Activated naive CD8-positive, alpha-beta T cell treated with anti-CD3 and anti-CD28 coated beads, Interleukin-2, amount 10 ng/mL, durations not matched to agents 7 days and 5 days (primary cell): ENCODE measurements around the gene RHOXF2B. TPM values are rescaled to one million over a fixed set of nuclear protein-coding genes. Genes with fewer than 3 reads are reported as not detected.
"Not testable (repeated sequence)": the region's sequence is repeated elsewhere in the genome, so short reads cannot be mapped to it uniquely, and the experiment has no call there.

Source experiments
- ATAC-seq: fragments of 150-1000 bp; cut with Tn5 transposase; one replicate; pipeline ENCODE4 v1.10.0; 2021; ENCODE audit warnings: low read depth, moderate library complexity
- POLR2A ChIA-PET: fragments of 350-600 bp; sonication (Branson Sonifier 250); formaldehyde crosslinking; loops from one replicate; lab custom pipeline; 2021; ENCODE audit warnings: antibody characterized with exemption; lab: Charles Lee
- DNase-seq: peaks from one replicate; pipeline ENCODE4 v3.0.0; 2021
- H3K27ac Mint-ChIP-seq: one replicate; pipeline ENCODE4 v1.8.0; 2022; ENCODE audit warnings: mild to moderate bottlenecking, mixed read lengths
- H3K27me3 Mint-ChIP-seq: one replicate; pipeline ENCODE4 v1.8.0; 2022; ENCODE audit warnings: mild to moderate bottlenecking, moderate library complexity, mixed read lengths
- H3K36me3 Mint-ChIP-seq: one replicate; pipeline ENCODE4 v1.8.0; 2021; ENCODE audit warnings: mild to moderate bottlenecking, mixed read lengths
- H3K4me1 Mint-ChIP-seq: one replicate; pipeline ENCODE4 v1.8.0; 2021; ENCODE audit warnings: mixed read lengths
- H3K4me3 Mint-ChIP-seq: one replicate; pipeline ENCODE4 v1.8.0; 2022; ENCODE audit warnings: mild to moderate bottlenecking, moderate library complexity, mixed read lengths
- H3K9me3 Mint-ChIP-seq: one replicate; pipeline ENCODE4 v1.8.0; 2021; ENCODE audit warnings: mixed read lengths
- total RNA-seq, 2 experiments: library from RNA; stranded (reverse); gene quantifications; one replicate each; pipeline ENCODE4 v1.2.3, GENCODE V29; 2021

Gene RHOXF2B
- total RNA-seq = not detected

DNA sequence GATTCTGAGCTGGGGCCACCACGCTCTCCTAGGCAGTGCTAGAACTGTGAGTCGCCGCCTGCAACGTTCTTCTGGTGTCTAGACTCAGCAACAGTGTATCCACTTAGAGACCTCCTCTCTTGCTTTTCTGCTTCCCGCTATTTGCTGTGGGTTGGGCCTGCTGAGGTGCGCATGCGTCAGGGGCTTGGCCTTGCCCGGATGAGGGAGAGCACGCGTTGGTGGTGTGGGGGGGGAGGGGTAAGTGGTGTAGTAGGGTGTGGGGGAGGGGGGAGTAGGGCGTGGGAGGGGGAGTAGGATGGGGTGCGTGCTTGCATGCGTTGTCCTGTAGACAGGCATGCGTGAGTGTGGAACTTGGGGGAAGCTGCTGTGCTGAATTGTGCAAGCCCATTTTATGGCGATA, at the start of gene RHOXF2B:
RHOXF2B (minus strand) TSS at position 101 of the 400 bp plus-strand sequence. CDS start 138 bp downstream, outside the sequence.
- H3K36me3 Mint-ChIP-seq, H3K27me3 Mint-ChIP-seq, H3K4me1 Mint-ChIP-seq, POLR2A ChIA-PET, H3K4me3 Mint-ChIP-seq, H3K27ac Mint-ChIP-seq, ATAC-seq, H3K9me3 Mint-ChIP-seq, DNase-seq: not testable (repeated sequence)

DNA sequence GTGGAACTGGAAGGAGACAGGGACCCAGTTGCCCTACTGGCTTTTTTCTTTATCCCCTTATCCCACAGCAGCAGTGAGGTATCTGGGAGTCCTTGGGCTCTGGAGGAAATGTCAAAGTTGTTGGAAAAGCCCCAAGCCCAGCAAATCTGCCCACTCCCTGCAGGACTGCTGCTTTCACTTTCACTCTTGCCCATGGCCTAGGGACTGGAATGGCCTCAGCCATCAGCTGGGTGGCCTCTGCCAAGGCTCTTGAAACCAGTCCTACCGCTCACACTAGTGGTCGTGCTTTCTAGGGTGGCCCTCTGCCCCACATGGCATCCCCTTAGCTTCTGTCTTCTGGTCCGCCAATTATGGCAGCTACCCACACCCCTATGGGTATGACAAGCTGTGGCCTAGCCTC, 48.0 kb upstream of the RHOXF2B start:
- peaks cover 3% of the 10 kb centered on the region for H3K4me1 Mint-ChIP-seq
- H3K4me3 Mint-ChIP-seq = no peak overlapping the region
- DNase-seq = no peak
- no peaks in the 10 kb centered on the region for H3K9me3 Mint-ChIP-seq
- no peak overlapping the region for H3K27ac Mint-ChIP-seq
- POLR2A ChIA-PET = no interaction called here
- no peaks in the 10 kb centered on the region for H3K27me3 Mint-ChIP-seq
- ATAC-seq = no peak
- H3K36me3 Mint-ChIP-seq = no peaks in the 10 kb centered on the region

DNA sequence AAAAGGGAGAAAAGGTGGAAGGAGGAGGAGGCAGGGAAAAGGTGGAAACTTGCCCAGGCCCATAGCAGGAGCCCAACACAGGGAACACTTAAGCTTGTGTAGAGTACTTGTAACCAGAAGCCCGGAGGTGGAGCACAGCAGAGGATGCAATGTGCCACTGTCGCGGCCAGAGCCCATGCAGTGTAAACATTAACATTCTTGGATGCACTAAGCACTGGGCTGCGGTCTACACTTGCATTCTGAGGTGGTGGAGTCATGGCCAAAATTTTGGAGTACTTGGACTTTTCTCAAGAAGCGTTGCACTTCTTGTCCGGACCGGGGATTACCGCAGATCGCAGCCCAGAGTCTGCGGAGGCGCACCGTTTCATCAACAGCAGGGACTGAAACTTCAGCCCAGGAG, 42.7 kb upstream of the RHOXF2B start:
- ATAC-seq (no peak), DNase-seq (no peak)
- POLR2A ChIA-PET = no interaction called here
- no peak overlapping the region for H3K4me3 Mint-ChIP-seq
- peaks cover 1% of the 10 kb centered on the region for H3K4me1 Mint-ChIP-seq
- H3K36me3 Mint-ChIP-seq = no peaks in the 10 kb centered on the region
- no peaks in the 10 kb centered on the region for H3K27me3 Mint-ChIP-seq
- no peaks in the 10 kb centered on the region for H3K9me3 Mint-ChIP-seq
- H3K27ac Mint-ChIP-seq = no peak overlapping the region

DNA sequence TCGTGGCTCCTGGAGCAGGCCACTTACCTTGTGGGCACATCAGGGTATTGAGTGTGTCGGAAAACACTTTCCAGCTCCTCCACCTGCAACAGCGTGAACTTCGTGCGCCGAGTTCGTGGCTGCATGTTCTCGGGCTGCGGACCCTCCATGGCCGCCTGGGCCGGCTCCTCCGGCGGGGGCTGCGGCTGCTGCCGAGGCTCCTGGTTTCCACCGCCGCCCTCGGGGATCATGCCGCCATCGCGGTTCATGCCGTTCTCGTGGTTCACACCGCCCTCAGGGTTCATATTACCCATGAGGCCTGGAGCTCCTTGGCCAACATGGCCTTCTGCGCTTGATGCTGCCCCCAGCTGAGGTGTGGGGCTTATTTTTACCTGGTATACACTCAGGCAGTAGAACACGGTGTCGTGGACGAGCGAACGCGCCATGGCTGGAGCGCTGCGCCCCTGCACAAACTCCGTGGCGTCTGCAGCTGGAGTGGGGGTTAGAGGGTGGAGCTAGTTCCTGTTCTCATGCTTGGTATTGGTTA, 38.0 kb upstream of the RHOXF2B start, which contains the start of gene RHOXF1:
RHOXF1 (minus strand) TSS at position 476 of the 526 bp plus-strand sequence; CDS start at position 425, 51 bp downstream.
- DNase-seq (no peak), ATAC-seq (no peak)
- Mint-ChIP-seq H3K27me3 (no peaks in the 10 kb centered on the region), H3K9me3 (no peaks in the 10 kb centered on the region), H3K36me3 (no peaks in the 10 kb centered on the region), H3K4me1 (no peaks in the 10 kb centered on the region), H3K4me3 (no peak within 1 kb of the TSS), H3K27ac (no peak within 1 kb of the TSS)
- POLR2A ChIA-PET = no interaction called here

DNA sequence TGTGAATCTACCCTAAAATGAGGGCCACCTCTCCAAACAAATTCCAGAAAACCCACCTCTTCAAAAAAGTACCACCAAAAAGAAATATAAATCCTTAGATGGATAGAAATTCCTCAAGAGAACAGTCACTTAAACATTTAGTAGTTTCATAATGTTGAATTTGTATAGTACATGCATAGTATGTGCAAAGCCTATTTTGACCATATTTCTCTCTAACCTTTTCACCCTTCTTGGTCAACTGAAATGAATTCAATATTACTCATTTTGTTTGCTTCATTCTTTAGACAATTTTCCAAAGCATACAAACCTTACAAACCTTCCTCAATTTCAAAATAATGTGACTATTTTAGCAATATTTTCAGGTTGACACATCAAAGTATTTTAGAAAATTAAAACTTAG, 34.1 kb upstream of the RHOXF2B start:
- H3K27me3 Mint-ChIP-seq = no peaks in the 10 kb centered on the region
- no peak overlapping the region for H3K4me3 Mint-ChIP-seq
- DNase-seq (no peak), ATAC-seq (no peak)
- H3K4me1 Mint-ChIP-seq = no peaks in the 10 kb centered on the region
- no peaks in the 10 kb centered on the region for H3K36me3 Mint-ChIP-seq
- no peaks in the 10 kb centered on the region for H3K9me3 Mint-ChIP-seq
- POLR2A ChIA-PET = no interaction called here
- H3K27ac Mint-ChIP-seq = no peak overlapping the region

DNA sequence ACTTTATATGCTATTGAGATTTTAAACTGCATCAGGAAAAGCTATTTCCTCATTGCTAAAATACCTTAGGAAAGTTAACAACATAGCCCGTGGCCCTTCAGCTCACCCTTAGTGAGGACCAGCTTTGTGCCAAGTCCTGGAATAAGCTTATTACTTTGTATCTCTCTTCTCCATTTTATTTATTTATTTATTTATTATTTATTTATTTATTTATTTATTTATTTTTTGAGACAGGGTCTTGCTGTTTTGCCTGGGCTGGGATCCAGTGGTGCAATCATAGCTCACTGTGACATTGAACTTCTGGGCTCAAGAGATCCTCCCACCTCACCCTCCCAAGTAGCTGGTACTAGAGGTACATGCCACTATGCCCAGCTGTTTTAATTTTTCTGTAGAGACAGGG, 31.9 kb upstream of the RHOXF2B start:
- Mint-ChIP-seq H3K4me1 (no peaks in the 10 kb centered on the region), H3K36me3 (no peaks in the 10 kb centered on the region), H3K4me3 (no peak overlapping the region), H3K27ac (no peak overlapping the region), H3K9me3 (no peaks in the 10 kb centered on the region), H3K27me3 (no peaks in the 10 kb centered on the region)
- POLR2A ChIA-PET = no interaction called here
- ATAC-seq = no peak
- DNase-seq = no peak

DNA sequence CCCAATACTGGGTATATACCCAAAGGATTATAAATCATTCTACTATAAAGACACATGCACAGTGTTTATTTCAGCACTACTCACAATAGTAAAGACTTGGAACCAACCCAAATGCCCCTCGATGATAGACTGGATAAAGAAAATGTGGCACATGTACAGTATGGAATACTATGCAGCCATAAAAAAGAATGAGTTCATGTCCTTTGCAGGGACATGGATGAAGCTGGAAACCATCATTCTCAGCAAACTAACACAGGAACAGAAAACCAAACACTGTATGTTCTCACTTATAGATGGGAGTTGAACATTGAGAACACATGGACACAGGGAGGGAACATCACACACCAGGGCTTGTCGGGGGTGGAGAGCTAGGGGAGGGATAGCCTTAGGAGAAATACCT, 27.2 kb upstream of the RHOXF2B start:
- H3K4me3 Mint-ChIP-seq, ATAC-seq, H3K27me3 Mint-ChIP-seq, H3K9me3 Mint-ChIP-seq, H3K36me3 Mint-ChIP-seq, H3K4me1 Mint-ChIP-seq, H3K27ac Mint-ChIP-seq, POLR2A ChIA-PET, DNase-seq: not testable (repeated sequence)

DNA sequence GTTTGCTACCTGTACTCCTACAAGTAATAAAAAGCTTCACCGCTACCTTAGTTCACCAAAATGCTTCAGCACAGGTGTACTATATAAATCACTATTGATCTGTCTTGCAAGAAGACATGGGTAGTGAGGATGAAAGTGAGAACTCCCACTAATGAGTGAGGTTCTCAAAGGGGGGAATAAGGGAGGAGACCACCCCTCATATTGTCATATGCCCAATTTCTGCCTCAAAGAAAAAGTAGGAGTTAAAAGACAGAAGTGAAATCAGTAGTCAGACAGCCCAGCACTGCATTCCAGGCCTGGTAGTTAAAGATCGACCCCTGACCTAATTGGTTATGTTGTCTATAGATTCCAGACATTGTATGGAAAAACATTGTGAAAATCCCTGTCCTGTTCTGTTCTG, 23.6 kb upstream of the RHOXF2B start:
- H3K36me3 Mint-ChIP-seq, H3K4me1 Mint-ChIP-seq, H3K4me3 Mint-ChIP-seq, H3K27me3 Mint-ChIP-seq, H3K9me3 Mint-ChIP-seq, DNase-seq, H3K27ac Mint-ChIP-seq, ATAC-seq, POLR2A ChIA-PET: not testable (repeated sequence)

DNA sequence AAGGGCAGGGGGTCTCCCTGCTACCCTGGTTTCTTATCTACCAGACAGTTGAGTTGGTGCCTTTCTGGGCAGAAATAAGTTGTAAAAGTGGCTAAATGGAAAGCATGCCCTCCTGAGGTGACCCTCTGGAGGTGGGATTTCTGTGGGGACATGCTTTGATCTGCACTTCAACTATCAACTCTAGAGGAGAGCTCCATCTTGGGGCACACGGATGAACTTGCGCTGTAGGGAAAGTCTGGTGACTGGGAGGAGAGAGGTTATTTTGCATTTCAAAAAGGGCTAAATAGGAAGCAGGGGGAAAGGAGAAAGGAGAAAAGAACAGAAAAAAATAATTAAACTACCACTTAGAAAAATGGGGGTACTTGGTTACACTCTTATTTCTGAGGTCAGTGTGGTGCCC, 12.7 kb upstream of the RHOXF2B start:
- Mint-ChIP-seq H3K4me3 (no peak overlapping the region), H3K27me3 (no peaks in the 10 kb centered on the region), H3K36me3 (no peaks in the 10 kb centered on the region), H3K9me3 (no peaks in the 10 kb centered on the region), H3K4me1 (peaks cover 2% of the 10 kb centered on the region), H3K27ac (no peak overlapping the region)
- POLR2A ChIA-PET = no interaction called here
- ATAC-seq = no peak
- DNase-seq = no peak

DNA sequence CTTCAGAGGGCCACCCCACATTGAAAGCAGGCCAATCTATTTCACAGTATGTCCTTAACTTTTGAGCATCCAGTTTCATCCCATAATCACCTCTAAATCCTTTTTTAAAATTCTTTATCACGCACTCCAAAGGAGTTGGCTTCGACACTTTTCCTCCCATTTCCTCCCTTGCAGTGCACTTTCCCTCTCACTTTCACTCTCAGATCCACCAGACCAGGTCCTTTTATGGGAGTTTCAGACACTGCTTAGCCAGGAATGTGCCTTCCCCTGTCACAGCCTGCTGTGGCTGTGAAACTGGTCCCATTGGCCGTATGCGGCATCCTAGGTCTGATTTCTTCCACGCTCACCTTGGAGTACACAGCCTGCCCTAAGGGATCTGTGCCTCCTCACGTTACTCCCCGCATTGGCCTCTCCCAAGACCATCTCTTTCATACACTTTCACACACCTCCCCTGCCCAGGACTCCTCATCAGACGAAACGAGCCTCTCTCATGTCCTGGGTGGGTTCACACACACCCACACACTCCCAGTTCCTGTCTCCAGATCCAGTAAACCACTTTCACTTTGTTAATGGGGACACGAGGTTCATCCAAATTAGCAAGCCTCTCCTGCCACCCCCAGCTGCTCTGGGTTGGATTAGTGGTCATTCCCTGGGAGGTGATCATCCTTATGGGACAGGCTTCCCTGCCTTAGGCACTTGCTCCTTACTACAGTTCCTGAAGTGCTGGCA, 10.0 kb upstream of the RHOXF2B start:
- DNase-seq (no peak), ATAC-seq (no peak)
- H3K9me3 Mint-ChIP-seq = no peaks in the 10 kb centered on the region
- no peaks in the 10 kb centered on the region for H3K27me3 Mint-ChIP-seq
- H3K4me3 Mint-ChIP-seq = no peak overlapping the region
- POLR2A ChIA-PET = no interaction called here
- H3K36me3 Mint-ChIP-seq = no peaks in the 10 kb centered on the region
- H3K27ac Mint-ChIP-seq = no peak overlapping the region
- H3K4me1 Mint-ChIP-seq = no peaks in the 10 kb centered on the region

DNA sequence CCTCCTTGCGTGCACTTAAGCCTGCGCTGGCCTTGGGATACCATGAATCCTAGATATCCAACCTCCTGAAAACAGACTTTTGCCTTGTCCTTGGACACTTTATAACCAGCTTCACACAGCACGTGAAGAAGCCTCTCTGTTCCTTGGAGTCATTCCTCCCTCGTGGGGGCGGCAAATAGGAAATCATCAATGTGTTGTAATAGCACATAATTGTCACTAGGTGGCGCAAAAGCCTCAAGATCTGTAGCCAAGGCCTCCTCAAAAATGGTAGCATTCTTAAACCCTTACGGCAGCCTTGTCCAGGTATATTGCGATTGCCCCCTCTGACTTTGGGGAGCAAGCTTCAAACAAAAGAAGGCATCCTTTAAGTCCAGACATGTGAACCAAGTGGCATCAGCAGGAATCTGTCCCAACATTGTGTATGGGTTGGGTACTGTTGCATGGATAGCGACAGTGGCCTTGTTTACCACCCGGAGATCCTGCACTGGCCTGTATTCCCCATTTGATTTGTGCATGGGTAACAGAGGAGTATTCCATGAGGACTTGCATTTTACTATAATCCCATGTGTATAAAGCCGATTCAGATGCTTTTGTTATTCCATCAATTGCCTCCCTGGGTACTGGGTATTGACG, 8.2 kb upstream of the RHOXF2B start:
- ATAC-seq, H3K27ac Mint-ChIP-seq, H3K27me3 Mint-ChIP-seq, H3K9me3 Mint-ChIP-seq, H3K4me1 Mint-ChIP-seq, H3K4me3 Mint-ChIP-seq, DNase-seq, POLR2A ChIA-PET, H3K36me3 Mint-ChIP-seq: not testable (repeated sequence)

DNA sequence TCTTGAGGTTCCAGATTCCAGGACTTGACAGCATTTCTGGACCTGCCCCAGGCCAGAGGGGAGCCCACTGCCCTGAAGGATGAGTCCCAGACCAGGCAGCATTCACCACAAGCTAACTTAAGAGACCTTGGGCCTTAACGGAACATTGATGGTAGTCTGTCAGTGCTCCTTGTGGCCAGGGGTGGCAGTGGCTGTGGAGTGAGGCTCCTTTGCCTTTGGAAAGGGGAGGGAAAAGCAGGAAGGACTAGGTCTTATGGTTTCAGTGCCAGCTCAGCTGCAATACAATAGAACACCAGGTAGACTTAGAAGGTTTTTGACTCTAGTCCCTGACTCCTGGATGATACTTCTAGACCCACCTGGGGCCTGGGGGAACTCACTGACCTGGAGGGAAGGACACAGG, 11.3 kb downstream of the RHOXF2B start:
- H3K27ac Mint-ChIP-seq, H3K36me3 Mint-ChIP-seq, DNase-seq, H3K9me3 Mint-ChIP-seq, H3K27me3 Mint-ChIP-seq, POLR2A ChIA-PET, ATAC-seq, H3K4me1 Mint-ChIP-seq, H3K4me3 Mint-ChIP-seq: not testable (repeated sequence)

DNA sequence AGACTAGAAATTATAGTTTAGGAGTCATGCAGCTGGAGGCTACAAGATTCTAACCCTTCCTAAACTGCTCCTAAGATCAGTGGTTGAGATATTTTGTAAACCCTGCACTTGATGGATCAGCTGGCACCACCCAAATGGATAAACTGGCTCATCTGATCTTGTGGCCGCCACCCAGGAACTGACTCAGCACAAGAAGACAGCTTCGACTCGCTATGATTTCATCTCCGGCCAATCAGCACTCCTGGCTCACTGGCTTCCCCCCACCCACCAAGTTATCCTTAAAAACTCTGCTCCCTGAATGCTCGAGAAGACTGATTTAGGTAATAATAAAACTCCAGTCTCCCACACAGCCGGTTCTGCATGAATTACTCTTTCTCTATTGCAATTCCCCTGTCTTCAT, 34.8 kb downstream of the RHOXF2B start:
- H3K27ac Mint-ChIP-seq, ATAC-seq, H3K27me3 Mint-ChIP-seq, DNase-seq, H3K4me3 Mint-ChIP-seq, H3K4me1 Mint-ChIP-seq, H3K36me3 Mint-ChIP-seq, H3K9me3 Mint-ChIP-seq, POLR2A ChIA-PET: not testable (repeated sequence)

DNA sequence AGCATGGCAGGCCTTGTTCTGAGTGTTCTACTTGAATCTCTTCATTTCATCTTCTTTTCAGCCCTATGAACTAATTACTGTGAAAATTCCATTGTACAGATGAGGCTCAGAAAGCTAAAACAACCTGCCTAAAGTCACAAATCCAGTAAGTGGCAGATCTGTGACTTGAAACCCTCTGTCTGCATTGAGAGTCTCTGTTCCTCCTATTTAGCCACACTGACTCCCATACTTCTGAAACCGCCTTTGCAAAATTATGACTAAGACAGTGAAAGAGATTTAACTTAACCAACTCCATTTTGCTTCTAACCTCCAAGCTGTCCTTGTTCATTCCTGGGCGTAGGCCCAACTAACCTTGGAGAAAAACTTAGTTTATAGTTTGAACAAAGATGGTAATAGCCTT, 35.2 kb downstream of the RHOXF2B start:
- H3K27ac Mint-ChIP-seq, POLR2A ChIA-PET, H3K4me1 Mint-ChIP-seq, H3K9me3 Mint-ChIP-seq, ATAC-seq, DNase-seq, H3K4me3 Mint-ChIP-seq, H3K27me3 Mint-ChIP-seq, H3K36me3 Mint-ChIP-seq: not testable (repeated sequence)
